Measurements from ENCODE around the gene WFDC2. TPM values are rescaled to one million over a fixed set of nuclear protein-coding genes. Genes with fewer than 3 reads are reported as not detected.
A peak's percentile ranks its signal among the peaks of the same experiment; 100 is the strongest.

WFDC2 gene
- total and polyA plus RNA-seq, 2 of the 13 experiments (the other 11 are each of a cell fraction or from before 2014, with no cell fraction given), result 0.33 TPM; not detected in 1

DNA sequence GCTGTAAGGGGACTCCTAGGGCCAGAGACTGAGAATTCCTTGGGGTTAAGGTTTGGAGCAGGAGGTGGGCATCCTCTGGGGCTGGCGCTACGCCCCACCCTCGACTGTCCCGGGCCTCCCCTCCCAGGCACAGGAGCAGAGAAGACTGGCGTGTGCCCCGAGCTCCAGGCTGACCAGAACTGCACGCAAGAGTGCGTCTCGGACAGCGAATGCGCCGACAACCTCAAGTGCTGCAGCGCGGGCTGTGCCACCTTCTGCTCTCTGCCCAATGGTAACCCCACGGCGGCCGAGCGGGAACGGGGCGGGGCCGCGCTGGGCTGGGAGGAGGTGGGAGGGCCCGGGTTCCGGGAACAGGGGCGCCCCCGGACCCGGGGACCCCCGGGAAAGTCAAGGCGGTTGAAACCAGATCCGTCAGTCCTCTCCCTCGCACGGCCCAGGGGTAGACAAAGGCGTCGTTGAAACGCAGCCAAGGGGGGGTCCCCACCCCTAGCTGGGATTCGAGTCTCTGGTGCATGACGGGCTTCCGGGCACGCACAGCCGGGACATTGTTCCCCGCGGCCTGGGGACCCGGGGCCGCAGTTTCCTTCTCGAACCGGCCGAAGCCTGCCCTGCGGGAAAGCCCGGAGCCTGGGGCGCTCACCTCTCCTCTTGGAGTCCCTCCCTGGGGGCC lies 844 bp downstream of the WFDC2 start (continued):
- no peak for TF ChIP-seq HNF4G (IDR thresholded peaks at IDR 0.05; ENCODE audit: borderline replicate concordance, low read depth, low read length)
- TF ChIP-seq HNF4G (CRISPR knock-in tag; IDR thresholded peaks at IDR 0.05; ENCODE audit: borderline replicate concordance, low read depth), result no peak
- TF ChIP-seq, protein P1, sequence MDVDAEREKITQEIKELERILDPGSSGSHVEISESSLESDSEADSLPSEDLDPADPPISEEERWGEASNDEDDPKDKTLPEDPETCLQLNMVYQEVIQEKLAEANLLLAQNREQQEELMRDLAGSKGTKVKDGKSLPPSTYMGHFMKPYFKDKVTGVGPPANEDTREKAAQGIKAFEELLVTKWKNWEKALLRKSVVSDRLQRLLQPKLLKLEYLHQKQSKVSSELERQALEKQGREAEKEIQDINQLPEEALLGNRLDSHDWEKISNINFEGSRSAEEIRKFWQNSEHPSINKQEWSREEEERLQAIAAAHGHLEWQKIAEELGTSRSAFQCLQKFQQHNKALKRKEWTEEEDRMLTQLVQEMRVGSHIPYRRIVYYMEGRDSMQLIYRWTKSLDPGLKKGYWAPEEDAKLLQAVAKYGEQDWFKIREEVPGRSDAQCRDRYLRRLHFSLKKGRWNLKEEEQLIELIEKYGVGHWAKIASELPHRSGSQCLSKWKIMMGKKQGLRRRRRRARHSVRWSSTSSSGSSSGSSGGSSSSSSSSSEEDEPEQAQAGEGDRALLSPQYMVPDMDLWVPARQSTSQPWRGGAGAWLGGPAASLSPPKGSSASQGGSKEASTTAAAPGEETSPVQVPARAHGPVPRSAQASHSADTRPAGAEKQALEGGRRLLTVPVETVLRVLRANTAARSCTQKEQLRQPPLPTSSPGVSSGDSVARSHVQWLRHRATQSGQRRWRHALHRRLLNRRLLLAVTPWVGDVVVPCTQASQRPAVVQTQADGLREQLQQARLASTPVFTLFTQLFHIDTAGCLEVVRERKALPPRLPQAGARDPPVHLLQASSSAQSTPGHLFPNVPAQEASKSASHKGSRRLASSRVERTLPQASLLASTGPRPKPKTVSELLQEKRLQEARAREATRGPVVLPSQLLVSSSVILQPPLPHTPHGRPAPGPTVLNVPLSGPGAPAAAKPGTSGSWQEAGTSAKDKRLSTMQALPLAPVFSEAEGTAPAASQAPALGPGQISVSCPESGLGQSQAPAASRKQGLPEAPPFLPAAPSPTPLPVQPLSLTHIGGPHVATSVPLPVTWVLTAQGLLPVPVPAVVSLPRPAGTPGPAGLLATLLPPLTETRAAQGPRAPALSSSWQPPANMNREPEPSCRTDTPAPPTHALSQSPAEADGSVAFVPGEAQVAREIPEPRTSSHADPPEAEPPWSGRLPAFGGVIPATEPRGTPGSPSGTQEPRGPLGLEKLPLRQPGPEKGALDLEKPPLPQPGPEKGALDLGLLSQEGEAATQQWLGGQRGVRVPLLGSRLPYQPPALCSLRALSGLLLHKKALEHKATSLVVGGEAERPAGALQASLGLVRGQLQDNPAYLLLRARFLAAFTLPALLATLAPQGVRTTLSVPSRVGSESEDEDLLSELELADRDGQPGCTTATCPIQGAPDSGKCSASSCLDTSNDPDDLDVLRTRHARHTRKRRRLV (CRISPR knock-in tag; IDR thresholded peaks at IDR 0.05), result no peak
- TF ChIP-seq ZZZ3 (CRISPR knock-in tag; IDR thresholded peaks at IDR 0.05; ENCODE audit: borderline replicate concordance), result no peak
- TF ChIP-seq ZNF180 (CRISPR knock-in tag; IDR thresholded peaks at IDR 0.05; ENCODE audit: borderline replicate concordance, low read depth), result no peak
- no peak for TF ChIP-seq MAZ (IDR thresholded peaks at IDR 0.05; ENCODE audit: borderline replicate concordance, low read depth, low read length)
- no peak for TF ChIP-seq MAZ (CRISPR knock-in tag; IDR thresholded peaks at IDR 0.05; ENCODE audit: low read depth)
- TF ChIP-seq TIGD3 (CRISPR knock-in tag; IDR thresholded peaks at IDR 0.05; ENCODE audit: borderline replicate concordance), result 0 out of 2 replicates have a peak, but pooled peaks have one; percentile 28
- TF ChIP-seq, protein P2, sequence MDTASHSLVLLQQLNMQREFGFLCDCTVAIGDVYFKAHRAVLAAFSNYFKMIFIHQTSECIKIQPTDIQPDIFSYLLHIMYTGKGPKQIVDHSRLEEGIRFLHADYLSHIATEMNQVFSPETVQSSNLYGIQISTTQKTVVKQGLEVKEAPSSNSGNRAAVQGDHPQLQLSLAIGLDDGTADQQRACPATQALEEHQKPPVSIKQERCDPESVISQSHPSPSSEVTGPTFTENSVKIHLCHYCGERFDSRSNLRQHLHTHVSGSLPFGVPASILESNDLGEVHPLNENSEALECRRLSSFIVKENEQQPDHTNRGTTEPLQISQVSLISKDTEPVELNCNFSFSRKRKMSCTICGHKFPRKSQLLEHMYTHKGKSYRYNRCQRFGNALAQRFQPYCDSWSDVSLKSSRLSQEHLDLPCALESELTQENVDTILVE (CRISPR knock-in tag; IDR thresholded peaks at IDR 0.05), result no peak
- TF ChIP-seq ZNF749 (CRISPR knock-in tag; IDR thresholded peaks at IDR 0.05; ENCODE audit: borderline replicate concordance), result no peak
- no peak for TF ChIP-seq MBNL3 (CRISPR knock-in tag; conservative IDR thresholded peaks at IDR 0.05)
- TF ChIP-seq ZNF274 (CRISPR knock-in tag; IDR thresholded peaks at IDR 0.05), result no peak
- TF ChIP-seq ZNF484 (CRISPR knock-in tag; IDR thresholded peaks at IDR 0.05; ENCODE audit: borderline replicate concordance, low read depth), result no peak
- TF ChIP-seq IRX3 (CRISPR knock-in tag; IDR thresholded peaks at IDR 0.05; ENCODE audit: borderline replicate concordance, low read depth), result no peak
- TF ChIP-seq ZNF501 (CRISPR knock-in tag; IDR thresholded peaks at IDR 0.05), result no peak
- no peak for TF ChIP-seq ZNF530 (CRISPR knock-in tag; IDR thresholded peaks at IDR 0.05; ENCODE audit: low read depth)
- TF ChIP-seq HNRNPL (IDR thresholded peaks at IDR 0.05; ENCODE audit: low read depth, low read length), result peak; percentile 84; the same call in 1 of the 2 replicates
- TF ChIP-seq MXD1 (CRISPR knock-in tag; IDR thresholded peaks at IDR 0.05), result no peak; the same call in 1 of the 2 replicates
- no peak for TF ChIP-seq EED (CRISPR knock-in tag; IDR thresholded peaks at IDR 0.05)
- no peak for TF ChIP-seq ZNF660 (CRISPR knock-in tag; IDR thresholded peaks at IDR 0.05; ENCODE audit: borderline replicate concordance, low read depth)
- no peak for TF ChIP-seq CREB1 (IDR thresholded peaks at IDR 0.05)
- no peak for TF ChIP-seq CREB1 (CRISPR knock-in tag; IDR thresholded peaks at IDR 0.05)

All from HepG2 (cell line).